Measurements from ENCODE around the gene FOXL3.

GRCh38 chr7:280461-280860 lies 9.5 kb upstream of the FOXL3 start:
- TF ChIP-seq CTCF (IDR thresholded peaks at IDR 0.05), result no peak
- TF ChIP-seq POLR2A (IDR thresholded peaks at IDR 0.05), result no peak

All from adrenal gland (tissue), 5 donors.